ENCODE results near the gene MRPS12. TPM values are rescaled to one million over a fixed set of nuclear protein-coding genes. Genes with fewer than 3 reads are reported as not detected.
A peak's percentile ranks its signal among the peaks of the same experiment; 100 is the strongest.

The MRPS12 gene
- polyA plus RNA-seq, 3 donors from 2014 or later, result 120 to 175 (median 127) TPM

DNA sequence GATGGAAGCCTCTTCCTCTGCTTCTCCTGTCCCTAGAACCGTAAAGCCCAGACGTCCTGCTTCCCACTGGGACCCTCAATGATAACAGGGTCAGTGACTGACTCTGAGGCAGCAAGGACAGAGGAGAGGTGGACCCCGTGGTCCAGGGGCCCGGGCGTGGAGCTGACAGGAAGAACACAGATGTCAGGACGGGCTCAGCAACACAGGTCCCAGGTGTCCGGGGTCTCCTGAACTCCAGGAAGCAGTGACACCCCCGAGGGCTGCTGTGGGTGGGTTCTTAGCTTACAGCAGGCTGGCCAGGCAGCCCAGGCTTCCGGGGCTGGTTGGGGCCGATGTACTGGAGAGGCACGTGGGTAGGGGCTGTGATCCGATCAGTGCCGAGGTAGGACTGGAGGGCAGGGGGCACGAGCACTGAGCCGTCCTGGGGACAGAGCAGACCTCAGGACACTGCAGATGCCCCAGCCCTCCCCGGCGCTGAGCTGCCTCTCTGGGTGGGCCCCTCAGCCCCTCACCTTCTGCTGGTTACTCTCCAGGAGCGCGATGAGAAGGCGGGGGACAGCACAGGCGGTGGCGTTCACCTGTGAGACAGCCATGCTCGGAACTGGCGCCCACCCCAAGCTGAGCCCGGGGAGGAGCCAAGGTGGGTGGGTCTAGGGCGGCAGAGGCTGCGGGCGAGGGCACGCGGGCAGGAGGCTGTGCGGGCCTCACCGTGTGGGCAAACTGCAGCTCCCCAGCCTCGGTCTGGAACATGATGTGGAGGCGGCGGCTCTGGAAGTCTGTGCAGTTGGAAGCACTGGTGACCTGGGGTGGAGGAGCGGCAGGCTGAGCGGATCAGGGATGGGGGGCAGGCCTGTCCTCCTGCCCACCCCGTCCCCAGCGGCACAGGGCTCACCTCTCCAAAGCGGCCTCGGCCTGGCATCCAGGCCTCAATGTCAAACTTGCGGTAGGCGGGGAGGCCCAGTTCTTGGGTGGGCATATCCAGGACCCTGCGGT is 15.1 kb upstream of the MRPS12 start:
- Mint-ChIP-seq H3K9me3 (no peaks in the 10 kb centered on the region), H3K27me3 (ENCODE audit: low read depth in 3 of 3) (peaks cover 0 to 4% (median 2%) of the 10 kb centered on the region in 3 donors), H3K4me3 (no peak overlapping the region), H3K27ac (no peak overlapping the region), H3K4me1 (peaks cover 9 to 13% of the 10 kb centered on the region in 2 donors), H3K36me3 (peaks cover 0 to 12% (median 0%) of the 10 kb centered on the region in 3 donors)
- DNase-seq, result no peak

DNA sequence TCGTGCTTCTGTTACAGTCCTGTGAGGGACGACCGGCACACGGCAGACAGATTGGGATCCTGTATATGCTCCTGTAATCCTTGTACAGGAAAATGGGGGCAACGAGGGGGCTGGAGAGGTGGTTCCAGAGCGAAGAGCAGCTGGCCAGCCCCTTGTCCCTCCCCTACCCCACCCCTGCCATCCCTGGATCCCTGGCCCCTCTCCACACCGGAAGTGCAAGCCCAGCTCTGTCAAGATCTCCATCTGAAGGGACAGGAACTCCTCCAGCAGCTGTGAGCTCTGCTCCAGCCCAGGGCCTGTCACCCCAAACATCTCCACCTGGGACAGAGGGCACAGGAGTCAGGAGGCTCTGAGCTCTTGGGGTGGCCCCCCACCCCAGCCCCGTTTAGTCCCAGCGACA is 13.2 kb upstream of the MRPS12 start:
- H3K36me3 Mint-ChIP-seq, result peaks cover 0 to 18% (median 7%) of the 10 kb centered on the region in 3 donors
- peaks cover 0 to 4% (median 4%) of the 10 kb centered on the region in 3 donors for H3K27me3 Mint-ChIP-seq (ENCODE audit: low read depth in 3 of 3)
- DNase-seq, result no peak
- H3K27ac Mint-ChIP-seq, result no peak overlapping the region
- H3K4me3 Mint-ChIP-seq, result no peak overlapping the region
- peaks cover 13 to 17% of the 10 kb centered on the region in 2 donors for H3K4me1 Mint-ChIP-seq
- no peaks in the 10 kb centered on the region for H3K9me3 Mint-ChIP-seq

DNA sequence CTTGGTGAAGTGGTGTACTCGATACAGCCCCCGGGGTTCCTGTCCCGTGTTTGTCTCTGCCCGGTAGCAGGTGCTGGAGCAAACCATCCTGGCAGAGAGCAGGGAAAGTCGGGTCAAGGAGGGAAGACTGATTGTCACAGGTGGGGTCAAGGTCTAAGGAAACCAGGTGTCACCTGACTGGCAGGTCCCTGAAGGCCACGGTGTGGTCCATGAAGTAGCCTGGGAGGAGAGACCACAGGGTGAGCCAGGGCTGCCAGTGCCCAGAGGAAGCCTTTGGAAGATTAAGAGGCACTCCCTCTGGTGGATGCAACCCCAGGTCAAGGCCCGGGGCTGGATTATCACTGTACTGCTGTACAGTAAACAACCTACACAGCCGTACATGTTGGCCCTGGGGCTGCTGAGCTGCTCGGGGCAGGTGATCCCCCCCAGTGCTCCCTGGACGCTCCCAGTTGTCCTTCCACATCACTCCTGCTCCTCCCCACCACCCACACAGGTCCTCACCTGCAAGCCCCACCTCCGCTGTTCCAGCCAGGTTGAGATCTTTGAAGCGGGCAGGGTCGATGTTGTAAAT is 12.7 kb upstream of the MRPS12 start:
- peaks cover 8 to 12% of the 10 kb centered on the region in 2 donors for H3K4me1 Mint-ChIP-seq
- H3K4me3 Mint-ChIP-seq, result no peak overlapping the region
- no peak for DNase-seq
- peak overlapping the region in 1 of 6 donors; percentile 21 for H3K27ac Mint-ChIP-seq
- H3K27me3 Mint-ChIP-seq (ENCODE audit: low read depth in 3 of 3), result peaks cover 0 to 4% (median 2%) of the 10 kb centered on the region in 3 donors
- H3K9me3 Mint-ChIP-seq, result no peaks in the 10 kb centered on the region
- H3K36me3 Mint-ChIP-seq, result peaks cover 0 to 19% (median 7%) of the 10 kb centered on the region in 3 donors

DNA sequence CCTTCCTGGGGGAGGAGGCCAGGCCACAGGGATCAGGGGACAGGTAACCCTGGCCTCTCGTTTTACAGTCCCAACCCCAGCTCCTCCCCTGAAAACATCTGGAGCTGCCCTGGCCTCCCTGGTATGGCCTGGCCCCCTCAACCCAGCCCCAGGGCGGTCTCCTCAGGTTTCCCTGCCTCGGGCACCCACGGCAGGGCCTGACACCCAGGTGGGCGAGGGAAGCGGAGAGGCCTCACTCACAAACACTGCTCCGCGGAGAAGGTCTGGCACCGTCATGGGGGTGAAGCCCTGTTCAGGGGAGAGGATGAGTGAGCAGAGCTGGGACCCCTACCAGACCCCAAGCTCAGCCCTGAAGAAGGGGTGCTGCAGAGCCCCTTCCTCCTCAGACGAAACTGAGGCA is 12.2 kb upstream of the MRPS12 start:
- H3K36me3 Mint-ChIP-seq, result peaks cover 0 to 19% (median 7%) of the 10 kb centered on the region in 3 donors
- peak overlapping the region in 1 of 6 donors; percentile 21 for H3K27ac Mint-ChIP-seq
- no peak for DNase-seq
- H3K4me3 Mint-ChIP-seq, result no peak overlapping the region
- H3K4me1 Mint-ChIP-seq, result peaks cover 6 to 10% of the 10 kb centered on the region in 2 donors
- peaks cover 0 to 4% (median 2%) of the 10 kb centered on the region in 3 donors for H3K27me3 Mint-ChIP-seq (ENCODE audit: low read depth in 3 of 3)
- H3K9me3 Mint-ChIP-seq, result no peaks in the 10 kb centered on the region

DNA sequence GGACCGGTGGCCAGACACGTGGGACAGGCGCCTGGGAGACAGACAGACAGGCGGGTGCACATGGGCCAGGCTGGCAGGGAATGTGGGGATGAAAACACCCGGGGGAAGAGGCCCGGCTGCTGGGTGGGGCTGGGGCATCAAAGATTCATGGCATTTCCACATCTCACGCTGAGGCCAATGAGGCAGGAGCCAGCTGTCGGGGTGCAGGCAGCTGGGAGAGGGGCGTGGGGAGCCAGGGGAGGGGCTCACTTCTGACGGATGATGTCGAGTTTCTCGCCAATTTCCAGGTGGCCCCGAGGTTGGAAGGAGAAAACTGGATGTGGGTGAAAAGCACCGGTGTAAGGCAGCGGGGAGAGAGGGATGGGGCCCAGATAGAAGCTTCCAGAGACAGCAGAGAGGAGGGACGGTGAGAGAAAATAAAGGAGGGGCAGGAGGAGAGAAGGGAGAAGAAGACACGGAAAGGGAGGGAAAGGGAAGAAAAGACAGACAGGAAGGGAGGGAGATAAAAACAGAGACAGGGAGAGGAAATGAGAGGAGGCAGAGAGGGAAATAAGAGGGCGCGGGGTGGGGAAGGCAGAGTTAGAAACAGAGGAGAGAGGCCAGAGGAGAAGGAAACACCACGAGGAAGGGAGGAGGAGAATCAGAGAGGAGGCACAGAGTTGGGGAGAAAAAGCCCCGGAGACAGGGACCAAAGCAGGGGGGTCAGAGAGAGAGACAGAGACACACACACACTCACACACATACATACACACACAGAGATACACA is 10.7 kb upstream of the MRPS12 start:
- no peak for DNase-seq
- peaks cover 0 to 16% (median 14%) of the 10 kb centered on the region in 3 donors for H3K36me3 Mint-ChIP-seq
- peaks cover 2 to 8% (median 7%) of the 10 kb centered on the region in 3 donors for H3K27me3 Mint-ChIP-seq (ENCODE audit: low read depth in 3 of 3)
- no peaks in the 10 kb centered on the region for H3K9me3 Mint-ChIP-seq
- peaks cover 19 to 22% of the 10 kb centered on the region in 2 donors for H3K4me1 Mint-ChIP-seq
- no peak overlapping the region for H3K4me3 Mint-ChIP-seq
- no peak overlapping the region for H3K27ac Mint-ChIP-seq

DNA sequence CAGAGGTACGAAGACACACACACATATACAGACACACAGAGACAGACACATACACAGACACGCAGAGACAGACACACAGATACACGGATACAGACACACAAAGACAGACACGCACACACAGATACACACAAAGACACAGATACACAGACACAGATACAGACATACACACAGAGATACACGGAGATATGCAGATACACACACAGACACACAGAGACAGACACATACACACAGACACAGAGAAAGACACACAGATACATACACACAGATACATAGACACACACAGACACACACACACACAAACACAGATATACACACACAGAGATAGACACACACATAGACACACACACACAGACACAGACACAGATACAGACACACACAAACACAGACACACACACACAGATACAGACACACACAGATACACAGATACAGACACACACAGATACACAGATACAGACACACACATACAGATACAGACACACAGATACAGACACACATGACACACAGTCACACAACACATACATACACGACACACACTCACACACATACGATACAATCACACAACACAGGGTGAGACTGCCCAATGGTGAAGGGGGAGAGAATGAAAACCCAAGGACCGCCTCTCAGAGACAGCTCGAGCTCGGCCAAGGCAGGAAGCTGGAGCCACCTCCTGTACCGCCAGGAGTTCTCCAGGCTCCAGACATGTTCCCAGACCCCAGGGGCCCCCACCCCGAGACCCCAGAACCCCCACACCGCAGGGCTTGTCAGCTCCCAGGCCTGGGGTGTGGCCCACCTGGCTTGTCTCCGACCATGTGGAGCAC is 9.9 kb upstream of the MRPS12 start:
- Mint-ChIP-seq H3K27me3 (ENCODE audit: low read depth in 3 of 3) (peaks cover 2 to 8% (median 7%) of the 10 kb centered on the region in 3 donors), H3K9me3 (no peaks in the 10 kb centered on the region), H3K27ac (no peak overlapping the region), H3K4me3 (no peak overlapping the region), H3K4me1 (peaks cover 26 to 30% of the 10 kb centered on the region in 2 donors), H3K36me3 (peaks cover 0 to 16% (median 14%) of the 10 kb centered on the region in 3 donors)
- DNase-seq, result no peak

DNA sequence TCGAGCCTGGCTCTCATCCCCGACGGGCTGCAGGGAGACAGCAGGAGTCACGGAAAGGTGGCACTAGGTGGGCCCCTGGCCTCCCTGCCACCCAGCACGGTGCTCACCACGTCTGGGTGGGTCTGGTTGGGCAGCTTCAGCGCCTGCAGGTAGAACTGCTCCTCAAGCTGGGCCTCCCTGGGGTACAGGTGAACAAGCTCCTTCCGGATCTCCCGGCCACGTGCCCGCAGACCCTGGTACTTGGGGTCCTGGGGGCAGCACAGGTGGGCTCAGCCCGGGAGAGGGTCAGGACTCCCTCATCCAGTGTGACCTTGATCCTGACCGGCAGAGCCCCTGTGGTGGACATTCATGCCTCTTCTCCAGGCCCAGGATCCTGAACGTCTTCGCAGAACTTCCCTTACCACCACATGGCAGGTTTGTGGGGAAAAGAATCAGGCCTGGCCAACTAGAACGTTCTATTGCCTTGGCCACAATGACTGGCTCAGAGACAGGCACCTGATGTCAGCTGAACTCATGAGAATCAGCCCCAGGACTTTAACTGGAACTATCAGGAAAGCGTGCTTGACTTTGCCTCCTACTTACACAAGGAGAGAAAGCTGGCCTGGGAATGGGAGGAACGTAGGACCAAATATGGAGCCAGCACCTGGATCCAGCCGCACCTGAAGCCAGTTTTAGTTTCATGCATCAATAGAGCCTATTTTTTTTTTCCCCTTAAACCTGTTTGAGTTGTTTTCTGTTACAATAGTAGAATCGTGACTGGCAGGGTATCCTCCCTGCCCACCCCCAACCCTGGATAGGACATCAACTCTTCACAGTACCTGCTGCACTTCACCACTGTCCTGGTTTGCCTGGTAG is 9.1 kb upstream of the MRPS12 start:
- peaks cover 5 to 9% (median 6%) of the 10 kb centered on the region in 3 donors for H3K27me3 Mint-ChIP-seq (ENCODE audit: low read depth in 3 of 3)
- H3K4me3 Mint-ChIP-seq, result peak overlapping the region in 1 of 5 donors; percentile 21
- peaks cover 33 to 39% of the 10 kb centered on the region in 2 donors for H3K4me1 Mint-ChIP-seq
- H3K27ac Mint-ChIP-seq, result peak overlapping the region in 5 of 6 donors; percentile 58 to 90 (median 65)
- no peak for DNase-seq
- H3K36me3 Mint-ChIP-seq, result peaks cover 0 to 16% (median 14%) of the 10 kb centered on the region in 3 donors
- H3K9me3 Mint-ChIP-seq, result no peaks in the 10 kb centered on the region

DNA sequence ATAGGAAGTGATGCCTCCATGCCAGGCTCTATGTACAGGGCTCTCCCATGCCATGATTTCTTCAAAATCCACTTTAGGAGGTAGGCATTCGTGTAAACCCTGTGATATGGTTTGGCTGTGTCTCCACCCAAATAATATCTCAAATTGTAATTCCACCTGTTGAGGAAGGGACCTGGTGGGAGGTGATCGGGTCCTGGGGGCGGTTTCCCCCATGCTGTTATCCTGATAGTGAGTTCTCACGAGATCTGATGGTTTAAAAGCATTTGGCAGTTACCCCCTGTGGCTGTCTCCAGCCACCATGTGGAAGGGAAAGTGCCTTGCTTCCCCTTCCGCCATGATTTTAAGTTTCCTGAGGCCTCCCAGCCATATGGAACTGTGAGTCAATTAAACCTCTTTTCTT is 8.3 kb upstream of the MRPS12 start:
- peak overlapping the region in 1 of 5 donors; percentile 7 for H3K4me3 Mint-ChIP-seq
- peaks cover 0 to 16% (median 14%) of the 10 kb centered on the region in 3 donors for H3K36me3 Mint-ChIP-seq
- H3K9me3 Mint-ChIP-seq, result no peaks in the 10 kb centered on the region
- peaks cover 41 to 45% of the 10 kb centered on the region in 2 donors for H3K4me1 Mint-ChIP-seq
- peaks cover 6 to 9% (median 6%) of the 10 kb centered on the region in 3 donors for H3K27me3 Mint-ChIP-seq (ENCODE audit: low read depth in 3 of 3)
- DNase-seq, result no peak
- H3K27ac Mint-ChIP-seq, result peak overlapping the region in 5 of 6 donors; percentile 49 to 81 (median 62)

DNA sequence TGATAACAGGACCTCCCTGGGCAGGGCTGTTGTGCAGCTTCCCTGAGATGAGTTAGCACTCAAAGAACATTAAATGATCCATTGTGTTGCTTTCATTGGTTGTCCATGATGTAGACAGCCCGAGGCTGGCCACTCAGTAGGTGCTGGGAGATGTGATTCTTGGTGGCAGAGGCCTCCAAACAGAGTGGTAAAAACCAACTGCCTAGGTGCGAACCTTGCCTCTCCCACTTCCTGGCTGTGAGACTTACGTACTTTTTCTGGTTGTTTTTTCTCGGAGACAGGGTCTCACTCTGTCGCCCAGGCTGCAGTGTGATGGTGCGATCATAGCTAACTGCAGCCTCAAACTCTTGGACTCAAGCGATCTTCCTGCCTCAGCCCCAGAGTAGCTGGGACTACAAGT is 6.4 kb upstream of the MRPS12 start:
- H3K27me3 Mint-ChIP-seq (ENCODE audit: low read depth in 3 of 3), result peaks cover 6 to 15% (median 13%) of the 10 kb centered on the region in 3 donors
- H3K4me3 Mint-ChIP-seq, result peak overlapping the region; percentile 59 to 81 (median 64)
- no peaks in the 10 kb centered on the region for H3K9me3 Mint-ChIP-seq
- DNase-seq, result peak; percentile 86 to 88 (median 88)
- peaks cover 60 to 65% of the 10 kb centered on the region in 2 donors for H3K4me1 Mint-ChIP-seq
- H3K27ac Mint-ChIP-seq, result peak overlapping the region; percentile 95 to 99 (median 97)
- H3K36me3 Mint-ChIP-seq, result peaks cover 0 to 16% (median 11%) of the 10 kb centered on the region in 3 donors

DNA sequence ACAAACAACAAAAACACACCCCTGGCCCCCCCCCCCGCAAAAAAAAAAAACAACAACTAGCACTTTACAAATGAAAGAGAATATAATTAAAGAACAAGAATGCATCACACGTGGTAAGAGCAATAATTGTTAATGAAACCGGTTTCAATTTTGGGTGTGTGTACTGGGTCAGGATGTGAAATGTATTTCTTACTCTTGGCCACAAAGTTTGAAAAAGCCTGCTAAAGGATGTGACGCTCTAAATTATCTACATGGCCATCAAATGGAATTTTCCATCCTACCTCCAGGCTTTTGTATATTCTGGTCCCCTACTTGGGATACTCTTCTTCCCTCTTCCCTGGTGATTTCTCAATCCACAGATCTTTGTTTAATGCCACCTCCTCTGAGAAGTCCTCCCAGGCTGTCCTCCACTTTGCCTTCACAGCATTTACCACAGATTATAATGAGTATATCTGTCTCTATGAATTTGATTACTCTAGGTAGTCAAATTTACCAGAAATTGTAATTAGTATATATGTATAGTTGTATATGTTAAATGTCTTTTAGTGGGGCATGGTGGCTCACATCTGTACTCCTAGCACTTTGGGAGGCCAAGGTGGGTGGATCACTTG is 2.2 kb upstream of the MRPS12 start:
- Mint-ChIP-seq H3K4me3 (peak overlapping the region; percentile 62 to 98 (median 77)), H3K27me3 (ENCODE audit: low read depth in 3 of 3) (peaks cover 15 to 30% (median 23%) of the 10 kb centered on the region in 3 donors), H3K9me3 (no peaks in the 10 kb centered on the region), H3K27ac (peak overlapping the region; percentile 94 to 99 (median 96)), H3K36me3 (peaks cover 0 to 14% (median 3%) of the 10 kb centered on the region in 3 donors), H3K4me1 (peaks cover 83 to 85% of the 10 kb centered on the region in 2 donors)
- DNase-seq, result peak; percentile 74 to 80 (median 80)

DNA sequence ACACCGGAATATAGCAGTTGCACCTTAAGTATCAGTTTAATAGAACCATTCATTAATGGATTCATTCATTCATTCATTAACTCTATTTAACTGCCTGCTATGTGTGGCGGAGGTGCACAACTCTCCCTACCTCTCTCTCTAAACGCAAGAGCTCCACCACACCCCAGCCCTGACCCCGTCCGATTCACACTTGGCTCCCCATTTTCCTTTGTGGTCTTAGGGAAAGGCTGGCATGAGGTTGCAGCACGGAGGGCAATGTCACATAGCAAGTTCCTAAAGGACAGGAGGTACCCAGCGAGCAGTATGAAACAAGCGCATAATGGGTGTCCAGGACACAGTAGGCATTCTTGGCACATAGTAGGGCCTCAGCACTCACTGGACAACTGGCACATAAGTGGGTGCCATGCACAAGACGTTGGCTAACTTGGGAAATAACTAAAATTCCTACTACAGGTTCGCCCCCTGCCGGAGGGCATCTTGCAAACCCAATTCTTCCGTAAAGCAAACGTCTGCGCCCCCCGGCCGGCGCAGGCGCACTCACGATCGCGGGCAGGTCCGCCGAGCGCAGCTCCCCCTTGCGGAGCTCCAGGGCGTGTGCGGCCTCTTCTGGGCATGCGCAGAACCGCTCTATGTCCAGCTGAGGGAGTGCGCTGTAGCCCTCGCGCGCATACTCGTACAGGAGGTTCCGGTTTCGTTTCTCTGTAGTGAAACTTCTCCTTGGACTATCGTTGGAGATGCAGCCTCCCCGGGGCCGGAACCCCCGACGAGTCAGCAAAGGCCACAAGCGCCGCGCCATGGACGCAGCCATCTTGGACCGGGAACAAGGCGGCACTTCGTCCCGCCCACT is 592 bp upstream of the MRPS12 start, which contains the start of gene SARS2:
Gene SARS2, minus strand, starts transcription at position 835 of the 847 bp plus-strand sequence. Its CDS starts 27 bp downstream, at position 808.
- Mint-ChIP-seq H3K27me3 (ENCODE audit: low read depth in 3 of 3) (peaks cover 11 to 26% (median 21%) of the 10 kb centered on the region in 3 donors), H3K4me1 (peaks cover 68 to 69% of the 10 kb centered on the region in 2 donors), H3K27ac (peak within 1 kb of the TSS; percentile 94 to 99 (median 96)), H3K36me3 (peaks cover 6 to 10% (median 9%) of the 10 kb centered on the region in 3 donors), H3K9me3 (peaks cover 0 to 2% (median 0%) of the 10 kb centered on the region in 6 donors), H3K4me3 (peak within 1 kb of the TSS; percentile 97 to 99 (median 98))
- DNase-seq, result peak; percentile 96 to 98 (median 97)
